GM12865 (cell line): ENCODE data around the gene RNU1-4.
"Not testable (repeated sequence)": the region's sequence is repeated elsewhere in the genome, so short reads cannot be mapped to it uniquely, and the experiment has no call there.

ENCODE experiments used
- DNase-seq: peaks from one replicate; pipeline ENCODE4 v3.0.0; 2010; ENCODE audit warnings: low read depth
- H3K4me3 ChIP-seq: 2 replicates; pipeline ENCODE4 v1.5.1; 2011; ENCODE audit warnings: mild to moderate bottlenecking, low read depth, low read length, control low read depth
- CTCF ChIP-seq: IDR thresholded peaks from 2 replicates; pipeline ENCODE4 v1.5.1; 2011; ENCODE audit warnings: low read length, control low read depth, low read depth, inconsistent platforms; ENCODE audit not compliant: insufficient read depth; ENCODE audit errors: missing control alignments

The RNU1-4 gene

GRCh38 chr1:16707130-16708093, 32.9 kb upstream of the RNU1-4 start:
- not testable (repeated sequence) for H3K4me3 ChIP-seq, DNase-seq

GRCh38 chr1:16708704-16709103, 31.6 kb upstream of the RNU1-4 start:
- DNase-seq, H3K4me3 ChIP-seq: not testable (repeated sequence)

- not testable (repeated sequence) for DNase-seq
These were observed 30.6 kb upstream of the RNU1-4 start for GRCh38 chr1:16709659-16710087.

GRCh38 chr1:16710618-16711017, 29.7 kb upstream of the RNU1-4 start:
- not testable (repeated sequence) for H3K4me3 ChIP-seq, DNase-seq

More at GRCh38 chr1:16709659-16710087, 30.6 kb upstream of the RNU1-4 start:
- not testable (repeated sequence) for H3K4me3 ChIP-seq

- DNase-seq, H3K4me3 ChIP-seq: not testable (repeated sequence)
These were observed 28.2 kb upstream of the RNU1-4 start for GRCh38 chr1:16712131-16712530.

GRCh38 chr1:16712582-16712981, 27.7 kb upstream of the RNU1-4 start:
- DNase-seq, H3K4me3 ChIP-seq: not testable (repeated sequence)

GRCh38 chr1:16712984-16713383, 27.3 kb upstream of the RNU1-4 start:
- DNase-seq, H3K4me3 ChIP-seq: not testable (repeated sequence)

GRCh38 chr1:16713480-16713879, 26.8 kb upstream of the RNU1-4 start:
- not testable (repeated sequence) for DNase-seq, H3K4me3 ChIP-seq

- peak; percentile 1 for DNase-seq
- no peak for TF ChIP-seq CTCF
- no peak overlapping the region for H3K4me3 ChIP-seq
These were observed 23.5 kb upstream of the RNU1-4 start for GRCh38 chr1:16716691-16717335.

- DNase-seq = peak; percentile 1
These were observed 22.8 kb upstream of the RNU1-4 start for GRCh38 chr1:16717336-16718098.

GRCh38 chr1:16718099-16718907, 22.0 kb upstream of the RNU1-4 start:
- DNase-seq = peak; percentile 4
- H3K4me3 ChIP-seq = not testable (repeated sequence)

More at GRCh38 chr1:16717336-16718098, 22.8 kb upstream of the RNU1-4 start:
- H3K4me3 ChIP-seq = no peak overlapping the region
- no peak for TF ChIP-seq CTCF
